SK-N-MC (cell line): Measurements from ENCODE around the gene TMEM131L.

ENCODE experiments used
- EZH2 ChIP-seq: fragments of 200-600 bp; sonication (generic); IDR thresholded peaks from one replicate; pipeline ENCODE4 v1.6.1; 2017; ENCODE audit warnings: antibody characterized with exemption
- FOXP2 ChIP-seq: optimal IDR thresholded peaks from 2 replicates; pipeline ENCODE3; 2011; ENCODE audit warnings: mild to moderate bottlenecking, moderate library complexity; ENCODE audit not compliant: insufficient read depth; ENCODE audit errors: extremely low read length, control extremely low read depth
- POLR2AphosphoS5 ChIP-seq: IDR thresholded peaks from 2 replicates; pipeline ENCODE4 v1.6.1; 2012; ENCODE audit warnings: mild to moderate bottlenecking, low read depth, low read length, borderline replicate concordance

GRCh38 chr4:153556435-153556815 is 90.3 kb downstream of the TMEM131L start:
- TF ChIP-seq POLR2AphosphoS5 (no peak), EZH2 (no peak), FOXP2 (no peak)
